Progenitor cell of endocrine pancreas (in vitro differentiated cells): ENCODE data around the gene FAR2. TPM values are rescaled to one million over a fixed set of nuclear protein-coding genes. Genes with fewer than 3 reads are reported as not detected.

ENCODE experiments used
- DNase-seq: peaks from one replicate; pipeline ENCODE4 v3.0.0; 2021; ENCODE audit warnings: low spot score; ENCODE audit not compliant: unreplicated experiment
- H3K27ac Mint-ChIP-seq: 2 replicates; pipeline ENCODE4 v1.8.0; 2021; ENCODE audit warnings: mild to moderate bottlenecking, moderate library complexity, mixed read lengths
- H3K27me3 Mint-ChIP-seq: 2 replicates; pipeline ENCODE4 v1.8.0; 2021; ENCODE audit warnings: mixed read lengths
- H3K36me3 Mint-ChIP-seq: 2 replicates; pipeline ENCODE4 v1.8.0; 2022; ENCODE audit warnings: mixed read lengths; ENCODE audit not compliant: insufficient read depth
- H3K4me1 Mint-ChIP-seq: 2 replicates; pipeline ENCODE4 v1.8.0; 2021; ENCODE audit warnings: low read depth, mixed read lengths
- H3K4me3 Mint-ChIP-seq: 2 replicates; pipeline ENCODE4 v1.8.0; 2021; ENCODE audit warnings: low read depth, mild to moderate bottlenecking, moderate library complexity, mixed read lengths
- H3K9me3 Mint-ChIP-seq: 2 replicates; pipeline ENCODE4 v1.8.0; 2021; ENCODE audit warnings: low read depth, mixed read lengths
- long read RNA-seq: library from polyadenylated mRNA; unstranded; transcript quantifications from one replicate; pipeline ENCODE4 v2.0.0, GENCODE V29; 2020
- total RNA-seq: library from RNA; stranded (reverse); gene quantifications from 2 replicates; pipeline ENCODE4 v1.2.1, GENCODE V29; 2021
- TF ChIP-seq, protein P1 (sequence below): fragments of 200-600 bp; sonication (generic); IDR thresholded peaks from one replicate; pipeline ENCODE4 v1.5.0; 2021; ENCODE audit warnings: antibody characterized with exemption, mild to moderate bottlenecking; ENCODE audit not compliant: unreplicated experiment

The FAR2 gene
- total RNA-seq: 4.8 and 8.4 TPM in 2 replicates
- long read RNA-seq, transcript FAR2-202 (12 exons, 3,616 nt): major isoform, 25 of 37 reads
- long read RNA-seq, partial matches to known transcripts: 1 of 37 reads
- long read RNA-seq, other reads (novel, unspliced or antisense): 11 of 37 reads

GRCh38 chr12:29148911-29149690, at the start of gene FAR2:
TSS of gene FAR2 (plus strand) at chr12:29149278. CDS start at chr12:29270450, 121,172 bp downstream.
- peak within 1 kb of the TSS; percentile 95 for H3K27ac Mint-ChIP-seq
- peaks cover 12% of the 10 kb centered on the region for H3K4me1 Mint-ChIP-seq
- TF ChIP-seq, protein P1, sequence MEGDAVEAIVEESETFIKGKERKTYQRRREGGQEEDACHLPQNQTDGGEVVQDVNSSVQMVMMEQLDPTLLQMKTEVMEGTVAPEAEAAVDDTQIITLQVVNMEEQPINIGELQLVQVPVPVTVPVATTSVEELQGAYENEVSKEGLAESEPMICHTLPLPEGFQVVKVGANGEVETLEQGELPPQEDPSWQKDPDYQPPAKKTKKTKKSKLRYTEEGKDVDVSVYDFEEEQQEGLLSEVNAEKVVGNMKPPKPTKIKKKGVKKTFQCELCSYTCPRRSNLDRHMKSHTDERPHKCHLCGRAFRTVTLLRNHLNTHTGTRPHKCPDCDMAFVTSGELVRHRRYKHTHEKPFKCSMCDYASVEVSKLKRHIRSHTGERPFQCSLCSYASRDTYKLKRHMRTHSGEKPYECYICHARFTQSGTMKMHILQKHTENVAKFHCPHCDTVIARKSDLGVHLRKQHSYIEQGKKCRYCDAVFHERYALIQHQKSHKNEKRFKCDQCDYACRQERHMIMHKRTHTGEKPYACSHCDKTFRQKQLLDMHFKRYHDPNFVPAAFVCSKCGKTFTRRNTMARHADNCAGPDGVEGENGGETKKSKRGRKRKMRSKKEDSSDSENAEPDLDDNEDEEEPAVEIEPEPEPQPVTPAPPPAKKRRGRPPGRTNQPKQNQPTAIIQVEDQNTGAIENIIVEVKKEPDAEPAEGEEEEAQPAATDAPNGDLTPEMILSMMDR: no peak
- DNase-seq: peak; percentile 42
- no peaks in the 10 kb centered on the region for H3K36me3 Mint-ChIP-seq
- peaks cover 50% of the 10 kb centered on the region for H3K27me3 Mint-ChIP-seq
- no peaks in the 10 kb centered on the region for H3K9me3 Mint-ChIP-seq
- peak within 1 kb of the TSS; percentile 80 for H3K4me3 Mint-ChIP-seq

DNA sequence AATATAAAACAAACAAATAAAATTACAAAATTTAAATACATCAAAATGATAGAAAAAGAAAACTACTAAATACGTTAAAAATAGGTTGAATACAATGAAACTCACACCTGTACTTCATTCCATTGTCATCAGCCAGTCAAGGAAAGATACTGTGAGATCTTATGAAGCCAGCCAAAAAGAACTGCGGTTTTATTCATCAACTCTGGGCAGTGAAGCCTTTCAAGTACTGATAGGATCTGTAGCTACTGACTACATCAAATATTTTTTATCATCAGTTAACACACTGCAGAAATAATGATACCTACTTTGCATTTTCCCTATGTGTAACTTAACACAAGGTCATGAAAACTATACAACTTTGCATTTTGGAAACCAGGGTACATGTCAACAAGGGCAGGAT, 46.3 kb upstream of the FAR2 start:
- DNase-seq: no peak
- no peak overlapping the region for H3K27ac Mint-ChIP-seq
- H3K4me3 Mint-ChIP-seq: no peak overlapping the region
- TF ChIP-seq, protein P1: no peak
- peaks cover 1% of the 10 kb centered on the region for H3K36me3 Mint-ChIP-seq
- H3K4me1 Mint-ChIP-seq: no peaks in the 10 kb centered on the region
- H3K9me3 Mint-ChIP-seq: peaks cover 7% of the 10 kb centered on the region
- H3K27me3 Mint-ChIP-seq: no peaks in the 10 kb centered on the region

DNA sequence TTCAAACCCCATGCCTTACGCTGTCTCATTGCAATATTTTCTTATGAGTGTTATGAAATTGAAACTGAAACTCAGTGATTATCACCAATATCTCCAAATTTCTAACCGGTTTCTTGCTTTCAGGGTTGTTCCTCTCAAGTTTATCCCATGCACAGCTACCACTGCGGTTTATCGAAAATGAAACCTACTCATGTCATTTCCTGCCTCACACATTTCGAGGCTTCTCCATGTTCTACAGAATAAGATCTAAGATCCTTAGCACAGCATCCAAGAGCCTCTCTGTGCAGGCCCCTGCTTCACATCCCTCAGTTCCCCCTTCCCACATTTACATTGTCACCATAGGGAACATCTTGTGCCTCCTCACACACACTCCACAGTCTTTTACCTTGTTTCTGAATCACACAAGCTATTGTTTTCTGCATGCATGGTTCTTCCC, 45.5 kb upstream of the FAR2 start:
- TF ChIP-seq, protein P1: no peak
- Mint-ChIP-seq H3K36me3 (peaks cover 1% of the 10 kb centered on the region), H3K4me1 (no peaks in the 10 kb centered on the region), H3K27ac (no peak overlapping the region), H3K4me3 (no peak overlapping the region), H3K9me3 (peaks cover 7% of the 10 kb centered on the region), H3K27me3 (no peaks in the 10 kb centered on the region)
- no peak for DNase-seq

- Mint-ChIP-seq H3K4me1 (no peaks in the 10 kb centered on the region), H3K9me3 (peaks cover 13% of the 10 kb centered on the region), H3K36me3 (no peaks in the 10 kb centered on the region), H3K4me3 (no peak overlapping the region), H3K27ac (no peak overlapping the region), H3K27me3 (no peaks in the 10 kb centered on the region)
- no peak for DNase-seq
- TF ChIP-seq, protein P1: no peak
Observed at GRCh38 chr12:29104516-29104915, 44.6 kb upstream of the FAR2 start.

- Mint-ChIP-seq H3K9me3 (peaks cover 40% of the 10 kb centered on the region), H3K27me3 (no peaks in the 10 kb centered on the region), H3K4me3 (no peak overlapping the region), H3K27ac (no peak overlapping the region), H3K36me3 (no peaks in the 10 kb centered on the region), H3K4me1 (peaks cover 2% of the 10 kb centered on the region)
- no peak for DNase-seq
- TF ChIP-seq, protein P1: no peak
Observed at GRCh38 chr12:29110506-29111442, 38.3 kb upstream of the FAR2 start.
